ENCODE data around the gene FBXL5.

FBXL5 gene

GRCh38 chr4:15655223-15656037 is at the start of gene FBXL5:
TSS of gene FBXL5 (minus strand) at chr4:15655357. CDS start at chr4:15655287, 70 bp downstream.
- peak; percentile 78 for DNase-seq (ENCODE audit: low read depth)

GRCh38 chr4:15704129-15704528 is 49.0 kb upstream of the FBXL5 start:
- DNase-seq (ENCODE audit: low read depth): no peak

- DNase-seq (ENCODE audit: low read depth): no peak
These were observed 48.3 kb upstream of the FBXL5 start for GRCh38 chr4:15703439-15703838.

GRCh38 chr4:15702941-15703403 is 47.8 kb upstream of the FBXL5 start, which contains the start of gene BST1:
TSS of gene BST1 (plus strand) at chr4:15703065. CDS start at chr4:15703145, 80 bp downstream.
- DNase-seq (ENCODE audit: low read depth): peak; percentile 35

GRCh38 chr4:15696866-15697265 is 41.7 kb upstream of the FBXL5 start:
- no peak for DNase-seq (ENCODE audit: low read depth)

- DNase-seq (ENCODE audit: low read depth): no peak
These were observed 40.6 kb upstream of the FBXL5 start for GRCh38 chr4:15695729-15696128.

- no peak for DNase-seq (ENCODE audit: low read depth)
These were observed 40.1 kb upstream of the FBXL5 start for GRCh38 chr4:15695240-15695699.

- no peak for DNase-seq (ENCODE audit: low read depth)
These were observed 39.3 kb upstream of the FBXL5 start for GRCh38 chr4:15694431-15694830.

GRCh38 chr4:15692602-15693001 is 37.4 kb upstream of the FBXL5 start:
- no peak for DNase-seq (ENCODE audit: low read depth)

GRCh38 chr4:15691346-15692135 is 36.4 kb upstream of the FBXL5 start:
- DNase-seq (ENCODE audit: low read depth): no peak

GRCh38 chr4:15690020-15690809 is 35.1 kb upstream of the FBXL5 start:
- DNase-seq (ENCODE audit: low read depth): no peak

GRCh38 chr4:15689540-15689939 is 34.4 kb upstream of the FBXL5 start:
- no peak for DNase-seq (ENCODE audit: low read depth)

- no peak for DNase-seq (ENCODE audit: low read depth)
These were observed 32.9 kb upstream of the FBXL5 start for GRCh38 chr4:15688051-15688450.

GRCh38 chr4:15684498-15684897 is 29.3 kb upstream of the FBXL5 start:
- no peak for DNase-seq (ENCODE audit: low read depth)

GRCh38 chr4:15683143-15683495 is 28.0 kb upstream of the FBXL5 start:
- DNase-seq (ENCODE audit: low read depth): no peak

- DNase-seq (ENCODE audit: low read depth): no peak
These were observed 27.3 kb upstream of the FBXL5 start for GRCh38 chr4:15682242-15683142.

GRCh38 chr4:15681372-15682241 is 26.4 kb upstream of the FBXL5 start, which contains the start of gene FAM200B:
TSS of gene FAM200B (plus strand) at chr4:15681827. CDS start at chr4:15686978, 5,151 bp downstream.
- DNase-seq (ENCODE audit: low read depth): peak; percentile 97

GRCh38 chr4:15681067-15681371 is 25.9 kb upstream of the FBXL5 start:
- DNase-seq (ENCODE audit: low read depth): no peak

- no peak for DNase-seq (ENCODE audit: low read depth)
These were observed 22.4 kb upstream of the FBXL5 start for GRCh38 chr4:15677507-15677988.

GRCh38 chr4:15676899-15677298 is 21.7 kb upstream of the FBXL5 start:
- DNase-seq (ENCODE audit: low read depth): no peak
